Astrocyte (in vitro differentiated cells and primary cell): ENCODE data around the gene IGSF6.

Experiments used
- CTCF ChIP-seq: IDR thresholded peaks from 2 replicates; pipeline ENCODE4 v1.5.1; 2011; ENCODE audit warnings: low read depth, mild to moderate bottlenecking, inconsistent platforms, low read length, moderate library complexity; ENCODE audit not compliant: insufficient read depth
- EZH2 ChIP-seq: IDR thresholded peaks from 2 replicates; pipeline ENCODE4 v1.6.1; 2012; ENCODE audit warnings: mild to moderate bottlenecking, low read length, inconsistent platforms; ENCODE audit not compliant: insufficient read depth

DNA sequence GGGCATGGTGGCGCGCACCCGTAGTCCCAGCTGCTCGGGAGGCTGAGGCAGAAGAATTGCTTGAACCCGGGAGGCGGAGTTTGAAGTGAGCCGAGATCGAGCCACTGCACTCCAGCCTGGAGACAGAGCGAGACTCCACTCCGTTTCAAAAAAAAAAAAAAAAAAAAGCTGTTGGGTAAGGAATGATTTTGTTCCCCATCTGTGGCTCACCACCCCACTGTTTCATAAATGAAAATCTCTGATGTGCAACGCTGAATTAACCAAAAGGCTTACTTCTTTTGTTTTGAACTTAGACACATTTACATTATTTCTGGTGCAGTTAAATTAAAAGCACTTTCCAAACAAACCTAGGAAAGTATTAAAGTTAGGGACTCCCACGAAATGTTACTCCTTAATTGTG lies 54.2 kb downstream of the IGSF6 start:
- TF ChIP-seq CTCF (no peak), EZH2 (no peak)
